Mesenchymal stem cell (in vitro differentiated cells and primary cell): ENCODE data around the gene CC2D2B. TPM values are rescaled to one million over a fixed set of nuclear protein-coding genes. Genes with fewer than 3 reads are reported as not detected.

Experiments used
- DNase-seq: peaks from one replicate; pipeline ENCODE4 v3.0.0-alpha.2; 2013
- H2AFZ ChIP-seq: one replicate; pipeline ENCODE4 v1.6.1; 2013; ENCODE audit warnings: low read depth, mild to moderate bottlenecking, control low read depth, inconsistent platforms, low read length, moderate library complexity
- H2AK5ac ChIP-seq: 2 replicates; pipeline ENCODE4 v1.6.1; 2013; ENCODE audit warnings: low read length, moderate library complexity, mild to moderate bottlenecking, inconsistent platforms; ENCODE audit not compliant: severe bottlenecking
- H2BK120ac ChIP-seq: one replicate; pipeline ENCODE4 v1.6.1; 2013; ENCODE audit warnings: low read depth, mild to moderate bottlenecking, inconsistent platforms, low read length, moderate library complexity
- H2BK12ac ChIP-seq, 2 experiments: one replicate each; pipeline ENCODE4 v1.6.1; 2013; ENCODE audit warnings: inconsistent platforms in 2 of 2, low read length in 2 of 2, mild to moderate bottlenecking in 2 of 2, moderate library complexity in 2 of 2, control low read depth in 1 of 2
- H2BK15ac ChIP-seq: one replicate; pipeline ENCODE4 v1.6.1; 2013; ENCODE audit warnings: mild to moderate bottlenecking, low read depth, inconsistent platforms; ENCODE audit not compliant: poor library complexity, severe bottlenecking
- H2BK5ac ChIP-seq: 2 replicates; pipeline ENCODE4 v1.6.1; 2013; ENCODE audit warnings: low read depth, mild to moderate bottlenecking, low read length, control low read depth, inconsistent platforms; ENCODE audit not compliant: poor library complexity, severe bottlenecking
- H3K14ac ChIP-seq, 2 experiments: one replicate each; pipeline ENCODE4 v1.6.1; 2013; ENCODE audit warnings: inconsistent platforms in 2 of 2, low read length in 2 of 2, control low read depth in 1 of 2, mild to moderate bottlenecking in 1 of 2, moderate library complexity in 1 of 2
- H3K18ac ChIP-seq, 2 experiments: one replicate each; pipeline ENCODE4 v1.6.1; 2013; ENCODE audit warnings: inconsistent platforms in 2 of 2, low read length in 2 of 2, control low read depth in 1 of 2, low read depth in 1 of 2, mild to moderate bottlenecking in 1 of 2
- H3K23ac ChIP-seq, 2 experiments: one replicate each; pipeline ENCODE4 v1.6.1; 2013; ENCODE audit warnings: inconsistent platforms in 2 of 2, low read length in 2 of 2, mild to moderate bottlenecking in 2 of 2, moderate library complexity in 2 of 2, control low read depth in 1 of 2
- H3K27ac ChIP-seq: 2 replicates; pipeline ENCODE4 v1.5.1; 2013; ENCODE audit warnings: mild to moderate bottlenecking, moderate library complexity, low read length, control low read depth, inconsistent platforms; ENCODE audit not compliant: poor library complexity, severe bottlenecking
- H3K27me3 ChIP-seq, 2 experiments: 2 replicates each; pipeline versions ENCODE4 v1.6.1 to v1.7.0; 2013; ENCODE audit warnings: low read length in 2 of 2, mild to moderate bottlenecking in 2 of 2, moderate library complexity in 2 of 2, control low read depth in 1 of 2, inconsistent platforms in 1 of 2; ENCODE audit not compliant: control insufficient read depth in 1 of 2, insufficient read depth in 1 of 2
- H3K36me3 ChIP-seq, 2 experiments: 2 replicates each; pipeline versions ENCODE4 v1.6.1 to v1.7.0; 2013; ENCODE audit warnings: low read length in 2 of 2, control low read depth in 1 of 2, inconsistent platforms in 1 of 2, low read depth in 1 of 2, mild to moderate bottlenecking in 1 of 2; ENCODE audit not compliant: insufficient read depth in 2 of 2, control insufficient read depth in 1 of 2
- H3K4ac ChIP-seq, 2 experiments: one replicate each; pipeline ENCODE4 v1.6.1; 2013; ENCODE audit warnings: inconsistent platforms in 2 of 2, low read length in 2 of 2, mild to moderate bottlenecking in 2 of 2, moderate library complexity in 2 of 2, control low read depth in 1 of 2, low read depth in 1 of 2
- H3K4me1 ChIP-seq: 2 replicates; pipeline ENCODE4 v1.6.1; 2013; ENCODE audit warnings: low read depth, low read length, control low read depth; ENCODE audit not compliant: control insufficient read depth, insufficient read depth
- H3K4me2 ChIP-seq: 2 replicates; pipeline ENCODE4 v1.6.1; 2013; ENCODE audit warnings: low read length, mild to moderate bottlenecking, inconsistent platforms; ENCODE audit not compliant: poor library complexity, severe bottlenecking
- H3K4me3 ChIP-seq, 2 experiments: 2 replicates each; pipeline versions ENCODE4 v1.5.1 to v1.7.0; 2013; ENCODE audit warnings: low read length in 2 of 2, mild to moderate bottlenecking in 2 of 2, control low read depth in 1 of 2, low read depth in 1 of 2; ENCODE audit not compliant: insufficient read depth in 1 of 2
- H3K79me1 ChIP-seq: replicated peaks from 2 replicates; pipeline ENCODE4 v1.6.1; 2013; ENCODE audit warnings: mild to moderate bottlenecking, control low read depth, low read length, inconsistent platforms; ENCODE audit not compliant: poor library complexity, severe bottlenecking
- H3K9ac ChIP-seq: 2 replicates; pipeline ENCODE4 v1.7.0; 2013; ENCODE audit warnings: mild to moderate bottlenecking, low read length, moderate library complexity
- H3K9me3 ChIP-seq: 2 replicates; pipeline ENCODE4 v1.7.0; 2013; ENCODE audit warnings: mild to moderate bottlenecking, low read length; ENCODE audit not compliant: control insufficient read depth
- H4K8ac ChIP-seq: one replicate; pipeline ENCODE4 v1.6.1; 2013; ENCODE audit warnings: inconsistent platforms, mild to moderate bottlenecking, low read length, moderate library complexity
- H4K91ac ChIP-seq: one replicate; pipeline ENCODE4 v1.6.1; 2013; ENCODE audit warnings: mild to moderate bottlenecking, low read length, inconsistent platforms
- WGBS: methylation state at CpG from one replicate; pipeline ENCODE4 v1.1.7; 2013; ENCODE audit warnings: mixed read lengths; 5-methylcytosine and 5-hydroxymethylcytosine counted together
- polyA plus RNA-seq, 2 experiments: library from polyadenylated mRNA; stranded (reverse); fragments of 200-250 nt; gene quantifications; one replicate each; pipeline ENCODE4 v1.2.3, GENCODE V29; 2013

The CC2D2B gene, protein sequence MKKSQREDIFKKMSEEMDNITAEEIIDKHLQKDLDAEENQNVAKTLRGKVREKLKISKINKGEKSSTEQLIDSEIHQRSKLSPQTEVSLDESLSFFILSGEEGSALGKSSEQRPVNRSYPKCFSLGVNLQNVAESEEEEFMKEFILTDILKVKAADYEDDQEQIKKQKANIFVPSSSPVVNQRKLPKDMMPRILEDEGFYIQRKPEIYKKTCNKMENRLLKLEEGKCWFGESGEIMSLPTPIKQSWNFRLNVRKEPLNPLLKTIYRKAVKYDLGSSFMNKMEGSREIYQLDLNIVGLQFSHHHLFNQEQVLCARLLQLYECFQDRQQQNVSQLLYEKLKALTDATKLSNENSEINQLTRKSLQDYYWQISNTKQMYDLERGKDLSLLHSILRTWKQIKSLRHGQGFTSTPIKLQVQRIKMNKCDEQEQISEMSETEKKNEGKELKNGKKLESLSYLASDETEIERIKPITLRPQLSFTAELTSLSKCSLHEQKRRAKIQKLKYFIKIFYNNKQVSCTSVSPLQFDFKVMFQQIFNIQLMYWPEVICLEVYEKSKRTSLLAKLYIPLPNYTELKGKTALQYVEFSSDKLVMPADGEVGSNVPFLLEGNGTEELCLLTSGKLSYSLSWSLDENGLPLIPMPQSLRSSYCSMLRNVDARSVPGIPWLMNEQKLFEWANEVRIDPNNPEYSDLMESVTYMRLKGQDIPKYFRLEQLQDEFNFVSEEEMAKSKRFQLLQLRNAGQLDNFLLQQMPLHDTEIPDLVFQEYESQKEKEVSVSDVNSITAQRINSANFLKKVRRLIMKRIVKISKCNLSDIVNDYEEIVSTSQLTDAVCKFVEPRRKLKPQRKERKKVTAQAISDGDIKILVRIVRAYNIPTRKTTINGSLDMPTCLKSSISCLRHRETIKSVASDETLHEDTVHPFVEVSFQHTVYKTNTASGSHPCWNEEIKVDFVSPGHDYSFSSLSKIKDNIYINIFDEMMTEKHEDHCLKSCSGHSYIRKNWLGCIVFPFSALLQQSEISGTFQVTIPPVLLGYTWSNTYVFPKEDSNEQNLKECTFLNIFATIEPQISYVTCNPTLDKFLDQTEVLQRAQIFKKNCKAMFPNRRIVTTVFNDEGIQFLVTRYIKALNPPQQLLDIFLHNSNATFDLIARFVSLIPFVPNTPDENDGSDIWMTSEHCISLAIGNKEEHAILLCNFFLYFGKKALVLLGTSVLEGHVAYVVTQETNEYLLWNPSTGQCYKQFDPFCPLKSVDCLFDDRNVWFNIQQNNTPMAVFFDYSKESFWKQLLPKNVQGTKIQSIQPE (N-terminal part only)
- 0.07 TPM for polyA plus RNA-seq (2013, experiment 1 of 2)
- 0.19 TPM for polyA plus RNA-seq (2013, experiment 2 of 2)

DNA sequence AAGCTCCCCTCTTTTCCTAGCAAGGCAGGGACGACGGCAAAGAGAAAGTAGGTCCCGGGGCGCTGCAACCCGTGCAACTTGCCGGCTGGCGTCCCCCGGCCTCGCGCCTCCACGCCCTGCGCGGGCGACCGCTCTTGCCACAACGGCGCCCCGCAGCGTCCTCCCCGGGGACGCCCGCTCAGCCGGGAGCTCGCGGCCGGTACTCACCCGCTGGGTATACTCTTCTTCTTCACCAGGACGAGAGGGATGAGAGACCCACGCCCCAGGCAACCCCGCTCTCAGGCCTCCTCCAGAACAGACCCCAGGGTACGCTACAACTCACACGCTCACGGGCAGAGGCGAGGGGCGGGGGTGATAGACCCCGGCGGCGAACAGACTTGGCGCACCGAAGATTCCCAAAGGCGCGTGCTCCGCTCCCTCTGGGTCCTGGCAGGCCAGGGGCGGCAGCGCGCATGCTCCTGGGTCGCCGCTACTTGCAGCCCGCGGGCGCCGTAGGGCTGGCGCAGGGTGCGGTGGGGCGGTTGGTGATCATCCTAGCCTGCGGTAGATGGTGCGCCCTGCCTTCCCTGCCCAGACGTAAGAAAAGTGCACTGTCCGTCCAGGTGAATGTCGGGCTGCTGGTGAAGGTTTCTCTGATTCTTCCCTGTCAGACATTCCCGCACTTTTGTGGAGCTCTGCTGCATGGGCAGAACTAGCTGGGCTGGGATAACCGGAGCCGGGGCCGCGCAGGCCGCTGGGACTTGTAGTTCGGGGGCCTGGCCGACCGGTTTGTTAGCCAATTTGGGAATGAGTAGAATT, at the start of gene CC2D2B:
Gene CC2D2B, plus strand, starts transcription at position 520 of the 798 bp plus-strand sequence. CDS start 3,349 bp downstream, outside the sequence.
- Histone ChIP-seq H3K14ac (peak within 1 kb of the TSS in 1 of 2 experiments; percentile 97), H3K23ac (peak within 1 kb of the TSS in 1 of 2 experiments; percentile 70), H2BK120ac (no peak within 1 kb of the TSS), H3K4ac (peak within 1 kb of the TSS; percentile 40 to 62), H2AFZ (peak within 1 kb of the TSS; percentile 99), H3K4me3 (peak within 1 kb of the TSS; percentile 75 to 96), H4K91ac (peak within 1 kb of the TSS; percentile 62), H3K79me1 (peaks cover 8% of the 10 kb centered on the region), H3K4me1 (no peaks in the 10 kb centered on the region), H3K9me3 (no peaks in the 10 kb centered on the region), H4K8ac (peak within 1 kb of the TSS; percentile 62), H3K27me3 (no peaks in the 10 kb centered on the region), H3K36me3 (peaks cover 3 to 22% of the 10 kb centered on the region in 2 experiments), H2BK12ac (peak within 1 kb of the TSS in 1 of 2 experiments; percentile 86), H2BK5ac (peak within 1 kb of the TSS; percentile 66), H3K18ac (peak within 1 kb of the TSS; percentile 48 to 98), H3K9ac (peak within 1 kb of the TSS; percentile 93), H2AK5ac (no peak within 1 kb of the TSS), H2BK15ac (no peak within 1 kb of the TSS), H3K27ac (peak within 1 kb of the TSS; percentile 73), H3K4me2 (peak within 1 kb of the TSS; percentile 92)
- whole genome bisulfite sequencing: under 1% methylated on average over 63 of the region's 69 CpGs
- peak; percentile 88 for DNase-seq

DNA sequence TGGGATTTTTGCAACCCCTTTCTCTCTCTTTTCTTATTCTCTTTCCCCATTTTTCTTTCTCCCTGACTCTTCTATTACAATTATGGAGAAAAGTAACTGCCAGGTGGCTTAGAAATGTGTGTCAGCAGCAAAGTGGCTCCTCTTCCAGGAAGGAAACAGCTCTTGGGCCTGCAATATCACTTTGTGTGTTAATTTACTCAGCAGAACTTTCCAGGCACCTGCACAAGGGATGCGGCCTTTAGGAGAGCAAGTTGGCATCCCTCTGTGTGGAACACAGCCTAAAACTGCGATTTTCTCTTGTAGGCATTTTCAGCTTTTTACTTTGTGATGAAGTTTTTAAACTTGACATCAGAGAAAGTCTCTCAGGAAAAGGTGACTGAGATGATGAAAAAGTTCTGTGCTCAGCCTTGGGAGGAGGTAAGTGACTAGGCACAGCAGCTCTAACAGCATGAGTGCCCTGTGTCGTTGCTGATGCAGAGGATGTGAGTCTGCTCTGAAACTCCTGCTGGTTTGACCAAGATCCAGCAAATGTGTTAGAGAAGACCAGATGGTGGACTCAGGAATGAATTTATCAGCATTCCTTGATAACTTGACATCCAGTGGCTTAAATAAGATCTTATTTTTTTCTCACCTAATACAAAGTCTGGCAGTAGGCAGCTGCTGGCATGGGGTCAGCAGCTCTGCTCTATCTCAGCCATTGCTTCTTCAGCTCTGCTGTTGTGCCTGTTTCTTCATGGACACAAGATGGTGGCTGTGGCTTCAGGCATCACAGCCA, 47.4 kb upstream of the CC2D2B start:
- Histone ChIP-seq H3K27me3 (no peaks in the 10 kb centered on the region), H2AK5ac (no peak overlapping the region), H2BK120ac (no peak overlapping the region), H3K14ac (no peak overlapping the region), H4K91ac (no peak overlapping the region), H3K4ac (no peak overlapping the region), H3K18ac (no peak overlapping the region), H3K36me3 (no peaks in the 10 kb centered on the region), H4K8ac (no peak overlapping the region), H3K27ac (no peak overlapping the region), H3K79me1 (no peaks in the 10 kb centered on the region), H3K4me2 (no peak overlapping the region), H2BK15ac (no peak overlapping the region), H3K4me3 (no peak overlapping the region), H2AFZ (no peak overlapping the region), H3K9me3 (no peaks in the 10 kb centered on the region), H2BK5ac (no peak overlapping the region), H2BK12ac (no peak overlapping the region), H3K9ac (no peak overlapping the region), H3K4me1 (peaks cover 3% of the 10 kb centered on the region), H3K23ac (no peak overlapping the region)
- 92% methylated on average over 3 of the region's 3 CpGs for WGBS
- no peak for DNase-seq

DNA sequence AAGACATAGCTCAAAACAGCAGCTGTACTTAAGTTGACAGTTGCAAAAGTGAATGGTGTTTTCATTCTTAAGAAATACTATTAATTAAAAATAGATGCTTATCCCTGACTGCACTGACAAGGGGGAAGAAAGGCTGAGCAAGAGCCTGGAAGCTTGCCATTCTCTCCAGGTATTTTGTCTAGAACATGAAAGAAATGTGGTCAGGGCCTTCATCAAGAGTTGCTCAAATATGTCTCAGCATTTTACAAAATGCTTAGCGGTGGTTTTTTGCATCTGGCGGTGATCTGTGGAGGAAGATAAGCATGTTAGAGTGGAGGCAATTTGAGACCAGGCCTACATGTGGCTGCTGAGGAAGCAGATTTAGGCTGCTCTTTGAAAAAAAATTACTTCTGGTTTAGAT, 46.4 kb upstream of the CC2D2B start:
- H2AFZ ChIP-seq: no peak overlapping the region
- no peak overlapping the region for H2BK120ac ChIP-seq
- no peaks in the 10 kb centered on the region for H3K79me1 ChIP-seq
- H3K18ac ChIP-seq: no peak overlapping the region
- H3K4me2 ChIP-seq: no peak overlapping the region
- no peak overlapping the region for H3K27ac ChIP-seq
- H3K4ac ChIP-seq: no peak overlapping the region
- no peak overlapping the region for H3K9ac ChIP-seq
- H3K4me3 ChIP-seq: no peak overlapping the region
- no peak overlapping the region for H4K8ac ChIP-seq
- no peak for DNase-seq
- 97% methylated on average over 2 of the region's 2 CpGs for WGBS
- H2AK5ac ChIP-seq: no peak overlapping the region
- H2BK15ac ChIP-seq: no peak overlapping the region
- H3K4me1 ChIP-seq: peaks cover 3% of the 10 kb centered on the region
- no peaks in the 10 kb centered on the region for H3K9me3 ChIP-seq
- H3K27me3 ChIP-seq: no peaks in the 10 kb centered on the region
- H3K23ac ChIP-seq: no peak overlapping the region
- H2BK5ac ChIP-seq: no peak overlapping the region
- no peak overlapping the region for H2BK12ac ChIP-seq
- no peak overlapping the region for H4K91ac ChIP-seq
- no peak overlapping the region for H3K14ac ChIP-seq
- no peaks in the 10 kb centered on the region for H3K36me3 ChIP-seq
